GM12878 (cell line): ENCODE measurements around the gene ADPGK. TPM values are rescaled to one million over a fixed set of nuclear protein-coding genes. Genes with fewer than 3 reads are reported as not detected.

Source experiments
- ATAC-seq: fragments of 200-7000 bp; cut with Tn5 transposase; 3 replicates; pipeline ENCODE4 v1.9.1; 2020; ENCODE audit warnings: mild to moderate bottlenecking, moderate library complexity
- BruUV-seq: library from RNA; stranded (reverse); fragments of 400-500 nt; replicated peaks from 2 replicates; lab custom pipeline; 2021; lab: Mats Ljungman, UMichigan
- CTCF ChIA-PET: fragments of 300-600 bp; sonication (Branson Sonifier 250); formaldehyde crosslinking; extraction: SDS; loops from one replicate; lab custom pipeline; 2021; ENCODE audit warnings: inconsistent platforms; lab: Yijun Ruan, JAX
- POLR2A ChIA-PET: fragments of 350-600 bp; formaldehyde crosslinking; extraction: SDS; loops from one replicate; lab custom pipeline; 2021; ENCODE audit warnings: inconsistent platforms; lab: Charles Lee
- RAD21 ChIA-PET: fragments of 300-600 bp; sonication (Branson Sonifier 250); formaldehyde crosslinking; loops from one replicate; lab custom pipeline; 2023; ENCODE audit warnings: antibody characterized with exemption; ENCODE audit not compliant: unreplicated experiment; lab: Charles Lee
- SMC1A ChIA-PET: fragments of 300-600 bp; sonication (Branson Sonifier 250); formaldehyde crosslinking; loops from one replicate; lab custom pipeline; 2023; ENCODE audit not compliant: unreplicated experiment, uncharacterized antibody; lab: Charles Lee
- DNase-seq: peaks from one replicate; pipeline ENCODE4 v3.0.0-alpha.2; 2011; ENCODE audit warnings: low read depth, low spot score
- FAIRE-seq: peaks from 3 replicates; lab custom pipeline; 2011; peaks lifted over from hg19 to GRCh38; lab: Jason Lieb, UNC
- H2AFZ ChIP-seq: 2 replicates; pipeline ENCODE4 v1.6.0; 2011; ENCODE audit warnings: low read depth, low read length, control low read depth; ENCODE audit not compliant: control insufficient read depth
- H3K27ac ChIP-seq: 2 replicates; pipeline ENCODE4 v1.5.1; 2011; ENCODE audit warnings: control low read depth; ENCODE audit not compliant: control insufficient read depth, insufficient read depth
- H3K27me3 ChIP-seq, 2 experiments: replicated peaks in 1 of 2; 2 replicates each; pipeline versions ENCODE4 v1.6.0 to v1.6.1; 2011; ENCODE audit warnings: low read length in 1 of 2; ENCODE audit not compliant: control insufficient read depth in 2 of 2, insufficient read depth in 2 of 2
- H3K36me3 ChIP-seq, 2 experiments: 2 replicates each; pipeline ENCODE4 v1.5.1; 2011; ENCODE audit warnings: low read length in 1 of 2; ENCODE audit not compliant: control insufficient read depth in 2 of 2, insufficient read depth in 2 of 2
- H3K4me1 ChIP-seq: 2 replicates; pipeline ENCODE4 v1.6.1; 2011; ENCODE audit warnings: mild to moderate bottlenecking, low read length, moderate library complexity, mixed read lengths; ENCODE audit not compliant: control insufficient read depth, insufficient read depth
- H3K4me2 ChIP-seq: 2 replicates; pipeline ENCODE4 v1.6.0; 2011; ENCODE audit warnings: control low read depth; ENCODE audit not compliant: control insufficient read depth, insufficient read depth
- H3K4me3 ChIP-seq: fragments of 200-600 bp; sonication (generic); 2 replicates; pipeline ENCODE4 v1.5.1; 2016
- H3K79me2 ChIP-seq: 2 replicates; pipeline ENCODE4 v1.6.0; 2011; ENCODE audit warnings: low read length; ENCODE audit not compliant: control insufficient read depth, insufficient read depth
- H3K9ac ChIP-seq: 2 replicates; pipeline ENCODE4 v1.8.0; 2011; ENCODE audit warnings: low read length, control low read depth, mixed read lengths; ENCODE audit not compliant: control insufficient read depth, insufficient read depth
- H3K9me3 ChIP-seq: replicated peaks from 3 replicates; pipeline ENCODE4 v1.5.1; 2011; ENCODE audit warnings: mild to moderate bottlenecking, low read length; ENCODE audit not compliant: control insufficient read depth, insufficient read depth
- H4K20me1 ChIP-seq: 2 replicates; pipeline ENCODE4 v1.6.0; 2011; ENCODE audit not compliant: control insufficient read depth, insufficient read depth
- ATF7 ChIP-seq: fragments of 450-650 bp; IDR thresholded peaks from 2 replicates; pipeline ENCODE4 v1.6.1; 2016; ENCODE audit warnings: low read depth, mild to moderate bottlenecking
- BRCA1 ChIP-seq: IDR thresholded peaks from 2 replicates; pipeline ENCODE4 v1.6.1; 2011; ENCODE audit warnings: low read depth, low read length, improper control_type of control experiment
- CEBPB ChIP-seq, 2 experiments: fragments of 150-350 bp in 1 of 2; IDR thresholded peaks; 2 replicates each; pipeline ENCODE4 v1.6.1; 2012 to 2014; ENCODE audit warnings: low read depth in 2 of 2, low read length in 2 of 2, borderline replicate concordance in 1 of 2, inconsistent platforms in 1 of 2
- FOS ChIP-seq: IDR thresholded peaks from 3 replicates; pipeline ENCODE4 v1.6.1; 2011; ENCODE audit warnings: borderline replicate concordance; ENCODE audit not compliant: insufficient read length; ENCODE audit errors: extremely low read depth
- HDGF ChIP-seq: fragments of 450-650 bp; IDR thresholded peaks from 2 replicates; pipeline ENCODE4 v1.6.1; 2016; ENCODE audit warnings: antibody characterized with exemption
- IKZF2 ChIP-seq, 2 experiments: fragments of 450-650 bp; IDR thresholded peaks; 2 replicates each; pipeline ENCODE4 v1.6.1; 2017; ENCODE audit warnings: mild to moderate bottlenecking in 2 of 2, moderate library complexity in 2 of 2
- KDM1A ChIP-seq: fragments of 200-600 bp; sonication (generic); IDR thresholded peaks from 2 replicates; pipeline ENCODE4 v1.6.1; 2016; ENCODE audit warnings: borderline replicate concordance
- MEF2A ChIP-seq: IDR thresholded peaks from 2 replicates; pipeline ENCODE4 v1.6.1; 2011; ENCODE audit warnings: low read depth, mild to moderate bottlenecking, low read length, moderate library complexity; ENCODE audit not compliant: insufficient read depth
- MXI1 ChIP-seq: fragments of 150-350 bp; IDR thresholded peaks from 2 replicates; pipeline ENCODE4 v1.6.1; 2011; ENCODE audit warnings: low read depth, mild to moderate bottlenecking, inconsistent platforms, low read length, improper control_type of control experiment
- SRF ChIP-seq, 2 experiments: IDR thresholded peaks; 2 replicates each; pipeline ENCODE4 v1.6.1; 2011; ENCODE audit warnings: low read depth in 2 of 2, low read length in 2 of 2, mild to moderate bottlenecking in 1 of 2, moderate library complexity in 1 of 2
- TCF12 ChIP-seq: IDR thresholded peaks from 2 replicates; pipeline ENCODE4 v1.6.1; 2011; ENCODE audit warnings: low read depth, mild to moderate bottlenecking, low read length
- TCF3 ChIP-seq: IDR thresholded peaks from 2 replicates; pipeline ENCODE4 v1.6.1; 2012; ENCODE audit warnings: low read depth, mild to moderate bottlenecking, low read length, borderline replicate concordance; ENCODE audit not compliant: insufficient read depth
- WGBS: methylation state at CpG from one replicate; pipeline ENCODE4 v1.1.6; 2016; ENCODE audit warnings: low lambda C conversion rate; ENCODE audit not compliant: insufficient replicate concordance, insufficient coverage; ENCODE audit errors: missing lambda C conversion rate; 5-methylcytosine and 5-hydroxymethylcytosine counted together
- in situ Hi-C: fragments of 300-500 bp; cut with MboI; formaldehyde crosslinking; loops from 9 replicates; pipeline ENCODE4 v1.14.3; 2018; ENCODE audit warnings: mixed read lengths
- intact Hi-C: fragments of 100-400 bp; cut with micrococcal nuclease; formaldehyde crosslinking; loops from one replicate; pipeline ENCODE4 v1.14.2; 2022; ENCODE audit not compliant: unreplicated experiment
- polyA plus RNA-seq, 11 experiments: library from polyadenylated mRNA; depleted of rRNA in 4 of 11; unstranded in 6 of 11; stranded (reverse) in 5 of 11; fragments of >200 nt; fragmentation: Nextera tagmentation in 4 of 11; fragmentation: Illumina TruSeq in 1 of 11; extraction: Ambion mirVana in 4 of 11; extraction: Trizol in 1 of 11; gene quantifications; 1 replicate in 1 of 11; 2 replicates in 10 of 11; pipeline versions ENCODE4 v1.2.1 to v1.2.3, GENCODE V29; 2011 to 2016; ENCODE audit warnings: inconsistent platforms in 2 of 11, missing spikeins in 2 of 11, low read depth in 1 of 11
- total RNA-seq, 4 experiments: library from RNA; depleted of rRNA in 3 of 4; stranded (reverse); fragments of >200 nt in 3 of 4; fragmentation: Illumina TruSeq in 1 of 4; extraction: Trizol in 1 of 4; gene quantifications; 2 replicates each; pipeline versions ENCODE4 v1.2.1 to v1.2.3, GENCODE V29; 2013 to 2021

The ADPGK gene
- total and polyA plus RNA-seq, 10 of the 15 experiments (the other 5 are each of a cell fraction or from before 2014, with no cell fraction given): 13.8 to 146 (median 56.7) TPM

DNA sequence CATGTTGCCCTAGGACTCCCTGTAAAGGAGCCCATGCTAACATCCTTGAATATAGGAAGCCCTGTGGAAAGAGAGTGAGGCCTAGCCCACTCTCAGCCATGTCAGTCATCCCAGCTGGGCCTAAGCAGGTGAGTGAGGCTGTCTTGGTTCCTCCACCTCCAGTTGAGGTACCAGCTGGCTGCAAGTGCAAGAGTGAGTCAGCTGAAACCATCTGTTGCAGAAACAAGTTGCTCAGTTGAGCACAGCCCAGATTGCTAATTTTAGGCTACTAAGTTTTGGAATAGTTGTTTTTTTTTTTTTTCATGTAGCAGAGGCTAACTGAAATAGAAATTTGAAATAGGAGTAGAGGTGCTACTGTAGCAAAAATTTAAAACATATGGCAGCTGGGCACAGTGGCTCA lies 43.7 kb upstream of the ADPGK start:
- Histone ChIP-seq H3K4me1 (no peaks in the 10 kb centered on the region), H3K79me2 (no peaks in the 10 kb centered on the region), H2AFZ (no peak overlapping the region), H3K36me3 (no peaks in the 10 kb centered on the region), H3K4me3 (no peak overlapping the region), H3K27me3 (no peaks in the 10 kb centered on the region; a peak in 1 of 4 replicates), H3K9ac (no peak overlapping the region), H3K27ac (no peak overlapping the region), H3K4me2 (no peak overlapping the region), H4K20me1 (no peaks in the 10 kb centered on the region), H3K9me3 (no peaks in the 10 kb centered on the region)
- SMC1A ChIA-PET: no interaction called here
- no peak for TF ChIP-seq BRCA1
- TF ChIP-seq TCF3: 0 out of 2 replicates have a peak, but pooled peaks have one; percentile 27
- no peak for TF ChIP-seq HDGF
- 0 out of 2 replicates have a peak, but pooled peaks have one; percentile 5 for TF ChIP-seq TCF12
- no peak for TF ChIP-seq CEBPB (IDR thresholded peaks at IDR 0.05; ENCODE audit: borderline replicate concordance in 1 of 2, low read depth in 2 of 2, low read length in 2 of 2)
- RAD21 ChIA-PET: no interaction called here
- POLR2A ChIA-PET: no interaction called here
- BruUV-seq: no TSS peak
- in situ Hi-C loops (no loop called here), intact Hi-C loops (no loop called here)
- DNase-seq (no peak), ATAC-seq (no peak), FAIRE-seq (no peak)
- CTCF ChIA-PET: interaction anchor here (0.6 to 1.5 kb wide), 2 partner anchors 71 to 105 kb away, joined by 3 to 5 read pairs; no protein-coding TSS in a partner anchor

DNA sequence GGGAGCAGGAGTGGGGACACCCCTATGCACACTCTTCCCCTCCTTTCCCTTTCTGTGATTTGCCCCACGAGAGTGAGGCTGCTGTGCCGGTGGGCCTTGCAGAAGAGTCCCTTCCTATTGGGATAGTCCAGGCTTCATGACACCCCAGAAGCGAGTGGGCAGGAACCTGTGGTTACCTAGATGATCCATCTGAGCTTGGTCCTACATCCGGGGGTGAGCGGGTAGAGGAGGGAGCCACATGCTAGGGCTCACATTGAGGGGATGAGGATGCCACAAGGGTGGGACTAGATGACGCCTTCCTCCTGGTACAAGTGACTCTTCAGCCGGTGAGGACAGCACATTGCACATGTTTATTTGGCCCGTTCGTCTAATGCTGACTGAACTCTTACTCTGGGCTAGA lies 43.1 kb upstream of the ADPGK start:
- H3K4me1 ChIP-seq: no peaks in the 10 kb centered on the region
- RAD21 ChIA-PET: no interaction called here
- no peak for DNase-seq
- FAIRE-seq: no peak
- H3K36me3 ChIP-seq: no peaks in the 10 kb centered on the region
- CTCF ChIA-PET: interaction anchor here (0.6 kb wide), 1 partner anchor 71 kb away, joined by 3 read pairs; no protein-coding TSS in a partner anchor
- no peaks in the 10 kb centered on the region for H4K20me1 ChIP-seq
- no peak for ATAC-seq
- SMC1A ChIA-PET: no interaction called here
- no peak overlapping the region for H3K4me2 ChIP-seq
- H3K9ac ChIP-seq: no peak overlapping the region
- H3K9me3 ChIP-seq: no peaks in the 10 kb centered on the region
- intact Hi-C loops: no loop called here
- no TSS peak for BruUV-seq
- TF ChIP-seq FOS (no peak), SRF (IDR thresholded peaks at IDR 0.05; ENCODE audit: low read depth in 2 of 2, low read length in 2 of 2) (no peak), IKZF2 (IDR thresholded peaks at IDR 0.05) (no peak), MEF2A (no peak), MXI1 (no peak), ATF7 (no peak), KDM1A (no peak)
- H3K27me3 ChIP-seq: no peaks in the 10 kb centered on the region; a peak in 2 of 4 replicates
- no peaks in the 10 kb centered on the region for H3K79me2 ChIP-seq
- no peak overlapping the region for H2AFZ ChIP-seq
- WGBS: 54% methylated on average over 9 of the region's 9 CpGs
- no peak overlapping the region for H3K4me3 ChIP-seq
- no peak overlapping the region for H3K27ac ChIP-seq
- POLR2A ChIA-PET: no interaction called here
- in situ Hi-C loops: no loop called here
